Measurements from ENCODE around the gene DIP2C. TPM values are rescaled to one million over a fixed set of nuclear protein-coding genes. Genes with fewer than 3 reads are reported as not detected.
"Not testable (repeated sequence)": the region's sequence is repeated elsewhere in the genome, so short reads cannot be mapped to it uniquely, and the experiment has no call there.

DIP2C gene
- total and polyA plus RNA-seq, 2 donors from 2014 or later, result 6.2 to 22.6 TPM

GRCh38 chr10:350981-351501 is 338.4 kb downstream of the DIP2C start:
- Histone ChIP-seq H3K9ac (ENCODE audit: low read length in 3 of 3) (no peak overlapping the region), H3K36me3 (ENCODE audit: control insufficient read depth in 2 of 3, insufficient read depth in 3 of 3, low read length in 3 of 3) (peaks cover 4 to 43% (median 27%) of the 10 kb centered on the region in 3 donors), H3K4me3 (ENCODE audit: low read length in 3 of 3) (no peak overlapping the region), H3K27ac (ENCODE audit: low read depth in 2 of 2, low read length in 2 of 2) (no peak overlapping the region), H3K27me3 (ENCODE audit: control insufficient read depth, insufficient read depth, low read length) (no peaks in the 10 kb centered on the region), H3K9me3 (ENCODE audit: control insufficient read depth in 2 of 3, insufficient read depth in 1 of 3, low read length in 3 of 3) (no peaks in the 10 kb centered on the region), H3K4me1 (ENCODE audit: control insufficient read depth in 2 of 3, insufficient read depth in 2 of 3, low read depth in 1 of 3, low read length in 3 of 3) (no peaks in the 10 kb centered on the region)
- intact Hi-C loops (cut with DNase I), result no loop called here
- TF ChIP-seq CTCF (IDR thresholded peaks at IDR 0.05; ENCODE audit: borderline replicate concordance, extremely low read depth, insufficient read depth), result no peak
- DNase-seq (no peak), FAIRE-seq (no peak)

GRCh38 chr10:349081-349480 is 340.4 kb downstream of the DIP2C start:
- intact Hi-C loops (cut with DNase I), result no loop called here
- no peak for DNase-seq

DNA sequence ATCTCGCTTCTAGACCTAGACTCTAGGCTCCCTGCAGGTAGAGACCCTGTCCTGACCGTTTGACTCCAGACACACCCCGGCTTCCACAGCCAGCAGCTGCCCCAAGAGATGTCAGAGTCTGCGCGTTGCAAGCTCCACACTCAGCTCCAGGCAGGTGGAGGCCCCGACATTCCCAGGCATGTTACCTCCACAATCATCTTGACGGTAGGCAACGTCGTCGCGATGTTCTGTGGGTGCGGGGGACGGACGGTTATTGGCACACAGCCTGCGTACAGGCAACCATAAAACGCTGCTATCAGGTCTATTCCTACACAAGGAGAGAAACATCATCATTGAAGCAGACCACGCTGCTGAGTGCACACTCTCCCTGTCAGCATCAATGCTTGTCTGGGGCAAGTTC is 341.0 kb downstream of the DIP2C start:
- Histone ChIP-seq H3K9me3 (ENCODE audit: control insufficient read depth in 2 of 3, insufficient read depth in 1 of 3, low read length in 3 of 3) (no peaks in the 10 kb centered on the region), H3K4me1 (ENCODE audit: control insufficient read depth in 2 of 3, insufficient read depth in 2 of 3, low read depth in 1 of 3, low read length in 3 of 3) (no peaks in the 10 kb centered on the region), H3K9ac (ENCODE audit: low read length in 3 of 3) (no peak overlapping the region), H3K27ac (ENCODE audit: low read depth in 2 of 2, low read length in 2 of 2) (no peak overlapping the region), H3K36me3 (ENCODE audit: control insufficient read depth in 2 of 3, insufficient read depth in 3 of 3, low read length in 3 of 3) (peaks cover 4 to 31% (median 23%) of the 10 kb centered on the region in 3 donors), H3K27me3 (ENCODE audit: control insufficient read depth, insufficient read depth, low read length) (no peaks in the 10 kb centered on the region), H3K4me3 (ENCODE audit: low read length in 3 of 3) (no peak overlapping the region)
- intact Hi-C loops (cut with DNase I), result no loop called here
- FAIRE-seq (no peak), DNase-seq (no peak)
- no peak for TF ChIP-seq CTCF (IDR thresholded peaks at IDR 0.05; ENCODE audit: borderline replicate concordance, extremely low read depth, insufficient read depth)

More at GRCh38 chr10:349081-349480, 340.4 kb downstream of the DIP2C start:
- H3K4me1 ChIP-seq (ENCODE audit: control insufficient read depth in 2 of 3, insufficient read depth in 2 of 3, low read depth in 1 of 3, low read length in 3 of 3), result no peaks in the 10 kb centered on the region
- no peaks in the 10 kb centered on the region for H3K9me3 ChIP-seq (ENCODE audit: control insufficient read depth in 2 of 3, insufficient read depth in 1 of 3, low read length in 3 of 3)
- no peak overlapping the region for H3K9ac ChIP-seq (ENCODE audit: low read length in 3 of 3)
- H3K4me3 ChIP-seq (ENCODE audit: low read length in 3 of 3), result no peak overlapping the region
- no peak for TF ChIP-seq CTCF (IDR thresholded peaks at IDR 0.05; ENCODE audit: borderline replicate concordance, extremely low read depth, insufficient read depth)
- H3K27ac ChIP-seq (ENCODE audit: low read depth in 2 of 2, low read length in 2 of 2), result no peak overlapping the region
- H3K36me3 ChIP-seq (ENCODE audit: control insufficient read depth in 2 of 3, insufficient read depth in 3 of 3, low read length in 3 of 3), result peaks cover 4 to 36% (median 24%) of the 10 kb centered on the region in 3 donors
- FAIRE-seq, result no peak
- no peaks in the 10 kb centered on the region for H3K27me3 ChIP-seq (ENCODE audit: control insufficient read depth, insufficient read depth, low read length)

DNA sequence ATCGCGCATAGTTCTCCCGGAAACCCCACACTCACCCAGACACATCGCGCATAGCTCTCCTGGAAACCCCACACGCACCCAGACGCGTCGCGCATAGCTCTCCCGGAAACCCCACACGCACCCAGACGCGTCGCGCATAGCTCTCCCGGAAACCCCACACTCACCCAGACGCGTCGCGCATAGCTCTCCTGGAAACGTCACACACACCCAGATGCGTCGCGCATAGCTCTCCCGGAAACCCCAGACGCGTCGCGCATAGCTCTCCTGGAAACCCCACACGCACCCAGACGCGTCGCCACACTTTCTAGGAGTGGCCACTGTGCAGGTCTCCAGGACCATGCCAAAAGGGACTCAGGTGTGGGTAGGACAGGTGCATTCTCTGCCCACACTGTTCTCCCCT is 341.7 kb downstream of the DIP2C start:
- FAIRE-seq; DNase-seq; H3K9me3 ChIP-seq (ENCODE audit: control insufficient read depth in 2 of 3, insufficient read depth in 1 of 3, low read length in 3 of 3); H3K4me3 ChIP-seq (ENCODE audit: low read length in 3 of 3); H3K4me1 ChIP-seq (ENCODE audit: control insufficient read depth in 2 of 3, insufficient read depth in 2 of 3, low read depth in 1 of 3, low read length in 3 of 3); H3K9ac ChIP-seq (ENCODE audit: low read length in 3 of 3); H3K27me3 ChIP-seq (ENCODE audit: control insufficient read depth, insufficient read depth, low read length); H3K27ac ChIP-seq (ENCODE audit: low read depth in 2 of 2, low read length in 2 of 2); intact Hi-C loops (cut with DNase I): not testable (repeated sequence)
- H3K36me3 ChIP-seq (ENCODE audit: control insufficient read depth in 2 of 3, insufficient read depth in 3 of 3, low read length in 3 of 3), result peaks cover 4 to 34% (median 23%) of the 10 kb centered on the region in 3 donors

DNA sequence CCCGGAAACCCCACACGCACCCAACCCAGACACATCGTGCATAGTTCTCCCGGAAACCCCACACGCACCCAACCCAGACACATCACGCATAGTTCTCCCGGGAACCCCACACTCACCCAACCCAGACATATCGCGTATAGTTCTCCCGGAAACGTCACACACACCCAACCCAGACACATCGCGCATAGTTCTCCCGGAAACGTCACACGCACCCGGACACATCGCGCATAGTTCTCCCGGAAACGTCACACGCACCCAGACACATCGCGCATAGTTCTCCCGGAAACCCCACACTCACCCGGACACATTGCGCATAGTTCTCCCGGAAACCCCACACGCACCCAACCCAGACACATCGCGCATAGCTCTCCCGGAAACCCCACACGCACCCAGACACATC is 342.3 kb downstream of the DIP2C start:
- H3K27me3 ChIP-seq (ENCODE audit: control insufficient read depth, insufficient read depth, low read length); H3K9ac ChIP-seq (ENCODE audit: low read length in 3 of 3); DNase-seq; H3K9me3 ChIP-seq (ENCODE audit: control insufficient read depth in 2 of 3, insufficient read depth in 1 of 3, low read length in 3 of 3); FAIRE-seq; H3K4me3 ChIP-seq (ENCODE audit: low read length in 3 of 3); intact Hi-C loops (cut with DNase I); H3K4me1 ChIP-seq (ENCODE audit: control insufficient read depth in 2 of 3, insufficient read depth in 2 of 3, low read depth in 1 of 3, low read length in 3 of 3); H3K27ac ChIP-seq (ENCODE audit: low read depth in 2 of 2, low read length in 2 of 2): not testable (repeated sequence)
- peaks cover 4 to 34% (median 23%) of the 10 kb centered on the region in 3 donors for H3K36me3 ChIP-seq (ENCODE audit: control insufficient read depth in 2 of 3, insufficient read depth in 3 of 3, low read length in 3 of 3)

Data from kidney (tissue), 14 donors.